Activated CD4-positive, alpha-beta T cell treated with anti-CD3 and anti-CD28 coated beads, Interleukin-2, amount 50 U/mL, for 1 hour (primary cell): Measurements from ENCODE around the gene METTL25B.
A peak's percentile ranks its signal among the peaks of the same experiment; 100 is the strongest.

Experiments
- DNase-seq: peaks from one replicate; pipeline ENCODE4 v3.0.0-alpha.2; 2020

Gene METTL25B

GRCh38 chr1:156703336-156703735 is 24.9 kb upstream of the METTL25B start:
- DNase-seq: no peak

DNA sequence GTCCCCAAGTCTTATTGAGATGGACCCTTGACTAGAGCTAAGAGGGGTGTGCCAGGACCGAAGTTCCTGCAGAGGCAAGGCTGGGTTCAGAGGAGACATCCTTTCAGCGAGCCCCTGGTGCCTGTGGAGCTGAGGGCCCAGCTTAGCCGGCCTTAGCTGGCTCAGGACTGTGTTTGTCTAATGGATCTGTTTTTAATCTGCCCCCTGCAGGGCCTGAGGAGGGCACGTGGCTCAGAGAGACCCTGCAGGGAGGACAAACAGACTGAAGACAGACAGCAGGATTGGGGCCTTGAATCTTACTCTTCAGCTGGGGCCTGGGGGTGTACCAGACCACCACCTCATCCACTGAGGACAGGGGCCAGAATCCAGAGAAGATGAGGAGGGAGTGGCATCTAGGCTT is 24.5 kb upstream of the METTL25B start:
- DNase-seq: no peak

DNA sequence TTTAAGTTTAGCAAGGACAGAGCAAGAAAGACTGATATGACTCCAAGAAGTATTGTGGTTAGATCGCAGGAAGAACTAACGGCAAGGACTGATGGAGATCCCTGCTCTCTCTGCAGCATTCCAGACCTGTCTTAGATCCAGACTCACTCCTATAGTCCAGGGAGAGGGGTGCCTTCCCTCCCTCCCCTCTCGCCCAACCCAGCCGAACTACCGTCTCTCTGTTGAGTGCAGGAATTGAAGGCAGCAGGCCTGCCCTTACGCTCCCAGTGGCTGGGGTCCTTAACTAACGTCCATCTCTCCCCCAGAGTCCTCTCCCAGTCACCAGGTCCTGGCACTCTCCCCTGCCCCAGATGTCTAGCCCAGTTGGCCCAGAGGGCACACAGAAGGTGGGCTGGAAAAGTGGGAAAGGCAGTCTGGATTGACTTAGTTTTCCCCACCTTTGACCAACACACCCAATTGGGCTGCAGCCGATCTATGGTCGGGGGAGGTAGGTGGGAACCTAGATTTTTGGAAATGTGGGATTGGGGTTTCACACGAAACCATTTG is 24.0 kb upstream of the METTL25B start:
- DNase-seq: no peak

- DNase-seq: no peak
These were observed 23.3 kb upstream of the METTL25B start for GRCh38 chr1:156704930-156705320.

DNA sequence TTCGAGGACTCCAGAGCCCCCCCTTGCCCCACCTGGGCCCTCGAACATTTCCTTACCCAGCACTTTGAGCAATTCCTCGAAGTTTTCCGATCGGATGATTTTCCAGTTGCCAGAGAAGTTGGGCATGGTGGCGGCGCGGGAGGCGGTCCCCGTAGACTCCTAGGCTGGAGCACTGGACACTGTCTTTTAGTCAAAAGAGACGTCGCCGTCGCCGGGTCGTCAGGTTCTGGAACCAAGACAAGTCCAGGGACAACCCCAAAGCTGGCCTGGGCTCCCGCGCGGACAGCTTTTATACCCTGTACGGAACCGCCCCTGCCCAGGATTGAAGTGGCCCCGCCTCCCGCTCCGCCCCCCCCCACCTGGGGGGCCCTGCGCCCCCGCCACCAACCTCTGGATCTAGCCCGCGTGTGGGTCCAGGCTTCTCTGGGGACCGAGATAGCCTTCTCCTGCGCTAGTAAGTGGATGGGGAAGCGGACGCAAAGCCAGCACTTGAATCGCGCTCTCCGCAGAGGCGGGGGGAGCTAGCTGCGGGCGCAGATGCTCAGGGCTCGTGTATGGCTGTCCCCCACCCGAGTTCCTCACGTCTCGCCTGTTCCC is 22.9 kb upstream of the METTL25B start, which contains the start of gene CRABP2:
TSS of gene CRABP2 (minus strand) at position 263 of the 597 bp plus-strand sequence. CDS start at position 126, 137 bp downstream.
- peak; percentile 31 for DNase-seq

DNA sequence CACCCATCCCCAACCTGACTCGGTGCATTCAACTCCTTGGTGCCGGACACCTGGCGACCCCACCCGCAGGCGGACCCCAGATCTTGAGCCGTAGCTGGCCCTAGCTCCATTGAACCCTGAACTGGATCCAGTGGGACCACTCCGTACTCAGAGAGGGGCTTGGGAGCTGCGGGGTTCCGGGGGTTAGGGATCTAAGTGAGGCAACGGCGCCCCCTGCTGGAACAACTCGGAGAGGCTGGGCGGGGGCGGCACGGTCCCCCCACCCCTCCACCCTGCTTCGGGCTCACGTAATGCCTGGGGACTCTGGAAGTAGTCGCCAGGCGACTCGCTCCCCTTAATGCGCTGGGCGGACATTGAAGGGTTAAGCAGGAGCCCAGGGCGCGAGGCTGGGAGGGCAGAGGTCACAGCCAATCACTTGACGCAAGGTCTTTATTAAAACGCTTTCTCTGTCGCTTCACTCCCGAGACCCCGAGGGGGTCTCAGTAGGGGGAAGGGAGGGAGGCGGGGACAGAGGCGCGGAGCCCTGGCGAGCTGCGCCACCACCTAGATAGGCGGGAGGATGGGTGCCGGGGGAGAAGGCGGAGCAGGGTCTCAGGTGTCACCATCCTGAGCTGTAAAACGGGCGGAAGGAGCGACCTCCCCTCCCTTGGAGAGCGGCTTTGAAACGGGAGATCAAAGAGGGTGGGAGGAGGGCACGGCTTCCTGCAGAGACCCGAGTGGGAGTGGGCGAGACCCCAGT is 22.2 kb upstream of the METTL25B start:
- DNase-seq: peak; percentile 75

DNA sequence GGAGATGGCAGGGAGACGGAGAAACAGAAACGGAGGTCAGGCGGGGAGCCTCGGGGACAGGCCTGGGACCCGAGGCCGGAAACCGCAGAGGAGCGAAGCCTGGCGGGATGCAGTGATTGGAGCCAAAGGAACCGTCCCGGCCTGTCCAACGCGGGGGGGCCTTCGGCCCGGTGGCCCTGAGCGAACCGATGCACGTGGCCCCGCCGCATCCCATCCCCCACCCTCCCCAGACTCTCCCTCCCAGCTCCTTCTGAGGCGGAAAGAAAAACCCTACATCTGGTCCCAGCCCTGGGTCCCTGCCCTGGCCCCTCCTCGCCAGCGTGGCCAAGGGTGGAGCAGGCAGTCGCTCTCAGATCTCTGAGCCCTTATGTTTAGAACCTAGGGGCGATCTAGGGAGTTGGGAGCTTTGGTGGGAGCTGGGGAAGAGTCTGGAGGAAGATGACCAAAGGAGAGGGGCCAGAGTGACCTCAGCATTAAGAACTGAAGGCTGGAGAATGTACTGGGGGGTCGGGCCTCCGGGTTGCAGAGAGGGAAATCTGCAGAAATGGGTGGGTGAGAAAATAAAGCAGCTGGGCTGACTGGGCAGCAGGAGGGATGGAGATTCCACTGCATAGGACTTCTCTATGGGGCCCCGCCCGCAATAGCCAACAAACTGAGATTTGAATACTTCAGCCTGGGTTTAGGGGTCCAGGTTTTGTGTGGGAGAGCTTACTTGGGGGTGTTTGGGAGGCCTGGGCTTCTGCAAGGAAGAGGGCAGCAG is 21.4 kb upstream of the METTL25B start:
- DNase-seq: no peak

DNA sequence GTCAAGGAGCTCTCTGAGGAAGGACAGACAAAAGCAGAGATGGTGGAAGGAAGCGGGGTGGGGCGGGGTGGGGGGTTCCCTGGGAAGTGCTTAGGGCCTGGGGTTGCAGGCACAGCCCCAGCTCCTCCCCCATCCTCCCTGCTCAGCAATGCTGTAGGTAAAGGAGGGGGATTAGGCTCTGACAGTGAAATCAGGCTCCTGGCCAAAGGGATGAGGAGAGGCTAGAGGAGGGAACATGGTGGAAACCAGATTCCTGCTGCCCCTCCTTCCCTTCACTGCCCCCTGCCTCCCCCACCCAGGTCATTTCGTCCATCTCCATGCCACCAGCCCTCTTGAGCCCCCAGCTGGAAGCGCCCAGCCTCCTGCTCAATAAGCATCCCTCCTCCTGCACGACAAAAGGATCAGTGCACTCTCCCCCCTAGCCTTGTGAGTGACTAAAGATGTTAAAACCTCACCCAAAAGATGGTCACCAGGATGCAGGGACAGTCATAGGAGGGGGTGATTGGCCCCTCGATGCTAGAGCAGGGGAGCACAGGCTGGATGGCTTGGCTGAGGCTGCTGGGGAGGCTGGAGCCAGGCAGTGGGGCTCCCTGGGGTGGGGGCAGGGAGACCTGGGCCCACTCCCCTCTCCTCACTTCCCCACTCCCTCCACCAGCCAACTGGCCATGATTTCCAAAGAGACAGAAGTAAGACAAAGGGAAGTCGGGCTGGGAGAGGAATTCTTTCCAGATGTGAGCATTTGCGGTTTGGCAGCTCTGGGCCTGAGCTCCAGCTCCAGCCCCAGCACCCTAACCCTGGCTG is 20.7 kb upstream of the METTL25B start:
- DNase-seq: no peak

- no peak for DNase-seq
These were observed 20.0 kb upstream of the METTL25B start for GRCh38 chr1:156708218-156708661.

DNA sequence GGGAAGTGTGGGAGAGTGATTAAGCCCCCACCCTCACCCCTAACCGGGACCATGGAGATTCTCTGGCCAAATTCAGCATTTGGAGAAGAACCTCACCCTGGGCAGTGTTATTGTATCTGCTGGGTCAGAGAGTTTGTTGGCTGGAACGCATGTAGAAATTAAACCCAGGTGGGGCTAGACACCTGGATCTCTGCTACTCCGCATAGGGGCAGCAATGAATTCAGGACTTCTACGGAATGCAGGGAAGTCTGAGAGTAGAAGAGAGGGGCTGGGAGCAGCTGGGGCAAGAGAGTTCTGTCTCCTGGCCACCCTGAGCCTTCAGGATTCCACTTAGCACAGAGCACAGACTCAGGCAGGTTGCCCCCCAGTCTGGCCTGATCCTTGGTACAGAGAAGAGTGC is 19.2 kb upstream of the METTL25B start:
- DNase-seq: no peak

DNA sequence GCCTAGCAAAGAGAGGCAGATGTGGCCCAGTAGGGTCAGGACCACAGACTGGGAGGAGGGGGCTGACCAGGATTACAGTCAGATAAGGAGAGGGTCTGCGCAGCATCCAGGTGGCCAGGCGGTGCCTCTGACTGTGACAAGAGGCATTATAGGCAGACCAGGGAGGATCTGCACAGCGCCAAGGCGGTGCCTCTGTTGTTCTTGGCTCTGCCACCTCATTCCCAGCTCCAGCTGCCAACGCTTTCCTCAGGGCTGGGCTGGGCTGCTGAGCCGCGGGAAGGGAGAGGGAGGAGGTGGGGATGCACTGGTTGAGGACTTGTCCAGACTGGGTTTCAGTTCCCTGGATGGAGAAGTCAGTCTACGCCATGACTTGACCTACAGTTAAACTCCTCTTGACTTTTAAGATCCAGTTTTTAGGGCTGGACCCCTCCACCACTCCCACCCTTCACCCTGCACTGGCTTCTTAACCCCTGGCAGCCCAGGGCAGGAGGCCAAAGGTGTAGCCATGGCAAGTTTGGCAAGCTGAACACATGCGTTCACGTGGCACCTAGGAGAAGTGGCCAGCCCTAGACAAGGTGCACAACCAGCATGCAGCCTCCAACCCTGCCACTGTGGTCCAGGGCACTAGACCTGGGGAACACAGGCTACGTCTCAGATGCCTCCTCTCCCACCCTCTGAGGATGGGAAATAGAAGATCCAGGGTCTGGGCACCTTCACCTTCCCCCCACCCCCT is 18.3 kb upstream of the METTL25B start:
- DNase-seq: no peak

DNA sequence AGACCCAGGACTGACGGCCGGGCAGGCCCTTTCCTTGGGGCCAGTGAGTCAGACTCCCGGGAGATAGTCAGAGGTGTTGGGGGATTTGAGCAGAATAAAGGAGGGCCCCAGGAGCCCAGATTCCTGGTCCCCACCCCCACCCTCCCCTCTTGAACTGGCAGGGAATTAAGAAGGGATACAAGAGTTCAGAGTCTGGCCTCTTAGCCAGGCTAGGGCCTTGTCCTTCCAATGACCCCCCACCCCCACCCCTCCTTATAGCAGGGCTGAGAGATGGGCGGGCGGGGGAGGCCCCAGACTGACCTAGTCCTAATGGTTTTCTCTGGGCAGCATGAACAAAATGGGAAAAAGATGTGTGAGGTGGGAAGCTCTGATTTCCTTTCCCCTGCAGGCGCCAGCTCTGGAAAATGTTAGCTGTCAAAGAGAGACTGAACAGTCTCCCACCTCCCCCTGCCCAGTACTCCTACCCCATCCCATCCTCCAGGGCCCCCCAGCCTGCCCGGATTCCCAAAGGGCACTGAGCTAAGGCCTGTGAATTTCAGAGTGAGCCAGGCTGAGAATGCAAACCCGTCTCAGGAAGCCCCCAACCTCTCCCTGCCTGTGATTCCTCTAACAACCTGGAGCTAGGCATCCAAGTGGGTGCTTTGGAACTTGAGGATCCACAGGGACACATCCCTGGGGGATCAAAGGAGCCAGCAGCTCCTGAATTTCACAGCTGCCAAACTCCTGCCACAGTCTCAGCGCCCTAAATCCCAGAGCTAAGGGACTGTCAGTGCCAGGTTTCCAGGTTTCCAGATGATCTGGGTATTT is 17.1 kb upstream of the METTL25B start:
- no peak for DNase-seq

- DNase-seq: no peak
These were observed 15.6 kb upstream of the METTL25B start for GRCh38 chr1:156712626-156713025.

DNA sequence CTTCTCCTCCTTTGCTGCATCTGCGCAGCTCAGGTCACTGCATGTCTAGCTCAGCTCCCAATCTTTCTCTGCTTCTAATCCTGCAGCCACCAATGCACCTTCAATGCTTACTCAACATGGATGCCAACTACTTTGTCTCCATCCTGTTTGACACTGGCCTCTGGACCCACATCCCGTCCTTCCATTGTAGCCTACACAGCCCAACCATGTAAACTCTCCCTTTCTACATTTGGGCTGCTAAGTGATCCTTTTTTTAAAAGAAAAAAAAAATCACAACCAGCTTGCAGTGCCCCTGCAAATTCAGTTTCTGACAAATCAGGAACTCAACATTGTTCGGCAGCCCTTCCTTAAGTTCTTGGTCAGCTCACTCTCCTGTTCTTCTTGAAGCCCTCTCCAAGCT is 13.4 kb upstream of the METTL25B start:
- no peak for DNase-seq

DNA sequence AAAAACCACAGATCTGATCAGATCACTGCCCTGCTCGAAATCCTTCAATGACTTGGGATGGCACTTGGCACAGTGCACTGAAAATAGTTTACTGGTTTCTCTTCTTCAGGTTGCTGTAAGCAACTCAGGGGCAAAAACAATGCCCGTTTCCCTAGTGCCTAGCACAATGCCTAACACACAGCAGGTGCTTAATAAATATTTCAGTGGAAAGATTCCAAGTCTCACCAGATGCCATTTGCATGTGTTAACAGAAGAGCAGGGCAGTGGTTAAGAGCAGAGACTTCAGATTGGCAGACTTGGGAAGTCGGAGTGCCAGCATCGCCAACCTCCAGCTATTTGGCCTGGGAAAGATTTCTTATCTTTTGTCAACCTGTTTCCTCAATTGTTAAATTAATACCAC is 10.9 kb upstream of the METTL25B start:
- DNase-seq: no peak

DNA sequence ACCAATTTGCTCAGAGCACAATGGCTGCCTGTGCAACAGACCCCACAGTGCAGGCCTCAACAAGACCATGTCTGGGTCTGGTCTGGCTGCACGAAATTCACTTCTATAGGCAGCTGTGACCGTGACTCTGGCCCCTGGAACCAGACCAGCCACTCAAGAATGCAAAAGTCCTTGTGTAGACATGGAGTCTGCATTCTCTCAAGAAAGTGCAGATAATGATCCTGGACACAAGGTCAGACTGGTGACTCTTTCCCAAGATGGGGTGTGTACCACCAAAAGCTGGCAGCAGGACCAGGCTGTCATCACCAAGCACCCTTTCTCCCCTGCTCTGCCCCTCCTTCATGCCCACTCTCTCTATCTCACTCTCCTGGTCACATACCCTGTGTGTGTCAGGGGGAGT is 7.1 kb upstream of the METTL25B start:
- no peak for DNase-seq

- no peak for DNase-seq
These were observed 6.7 kb upstream of the METTL25B start for GRCh38 chr1:156721535-156721934.

- DNase-seq: peak; percentile 79
These were observed 2.5 kb upstream of the METTL25B start for GRCh38 chr1:156725683-156726280.

DNA sequence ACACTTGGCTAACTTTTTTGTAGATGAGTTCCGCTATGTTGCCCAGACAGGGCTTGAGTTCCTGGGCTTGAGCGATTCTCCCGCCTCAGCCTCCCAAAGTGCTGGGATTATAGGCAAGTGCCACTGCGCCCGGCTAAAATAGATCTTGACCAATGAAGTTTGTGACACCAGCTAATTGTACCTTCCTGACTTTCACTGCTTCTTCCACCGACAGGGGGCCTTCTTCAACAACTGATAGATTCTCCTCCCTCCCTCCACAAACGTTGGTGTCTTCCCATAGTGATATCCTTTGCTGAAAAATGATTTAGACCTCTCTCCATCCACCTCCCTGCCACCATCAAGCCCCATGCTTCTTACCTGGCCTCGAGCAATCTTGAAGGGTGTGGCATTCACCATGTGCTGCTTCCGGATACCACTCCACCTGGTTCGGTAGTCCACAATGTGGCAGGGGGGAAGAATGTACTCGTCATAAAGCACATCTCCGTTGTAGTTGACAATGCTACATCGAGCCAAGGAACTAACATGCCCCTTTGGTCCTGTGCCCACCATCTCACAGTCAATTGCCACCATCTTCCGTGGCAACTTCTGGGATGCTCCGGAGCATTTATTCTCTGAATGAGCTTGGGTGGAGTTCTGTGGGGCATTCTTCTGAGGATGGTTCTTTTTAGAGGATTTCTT is 1.6 kb upstream of the METTL25B start:
- DNase-seq: peak; percentile 41

GRCh38 chr1:156727492-156727891 is 777 bp upstream of the METTL25B start:
- DNase-seq: no peak
